Measurements from ENCODE around the gene PLAAT3.
A peak's percentile ranks its signal among the peaks of the same experiment; 100 is the strongest.
"Not testable (repeated sequence)": the region's sequence is repeated elsewhere in the genome, so short reads cannot be mapped to it uniquely, and the experiment has no call there.

PLAAT3 gene

GRCh38 chr11:63589000-63589399 is 25.2 kb downstream of the PLAAT3 start:
- Histone ChIP-seq H3K4me3 (ENCODE audit: low read depth in 1 of 2, low read length in 2 of 2) (no peak overlapping the region), H4K20me1 (ENCODE audit: insufficient read depth, low read length) (no peaks in the 10 kb centered on the region), H3K79me2 (ENCODE audit: insufficient read depth, low read length) (no peaks in the 10 kb centered on the region), H3K4me1 (ENCODE audit: insufficient read depth, low read length) (no peaks in the 10 kb centered on the region), H3K9me3 (ENCODE audit: insufficient read depth, low read length, severe bottlenecking) (no peaks in the 10 kb centered on the region), H3K27ac (ENCODE audit: low read length) (no peak overlapping the region), H3K4me2 (ENCODE audit: insufficient read depth, low read length) (no peak overlapping the region), H3K36me3 (ENCODE audit: insufficient read depth, low read length) (no peaks in the 10 kb centered on the region), H2AFZ (ENCODE audit: low read depth, low read length) (no peak overlapping the region), H3K9ac (ENCODE audit: low read depth, low read length) (no peak overlapping the region), H3K27me3 (ENCODE audit: insufficient read depth, low read length, poor library complexity) (peaks cover 3% of the 10 kb centered on the region)
- DNase-seq (no peak), ATAC-seq (ENCODE audit: insufficient read depth, low read depth) (no peak)
- TF ChIP-seq, protein P1, sequence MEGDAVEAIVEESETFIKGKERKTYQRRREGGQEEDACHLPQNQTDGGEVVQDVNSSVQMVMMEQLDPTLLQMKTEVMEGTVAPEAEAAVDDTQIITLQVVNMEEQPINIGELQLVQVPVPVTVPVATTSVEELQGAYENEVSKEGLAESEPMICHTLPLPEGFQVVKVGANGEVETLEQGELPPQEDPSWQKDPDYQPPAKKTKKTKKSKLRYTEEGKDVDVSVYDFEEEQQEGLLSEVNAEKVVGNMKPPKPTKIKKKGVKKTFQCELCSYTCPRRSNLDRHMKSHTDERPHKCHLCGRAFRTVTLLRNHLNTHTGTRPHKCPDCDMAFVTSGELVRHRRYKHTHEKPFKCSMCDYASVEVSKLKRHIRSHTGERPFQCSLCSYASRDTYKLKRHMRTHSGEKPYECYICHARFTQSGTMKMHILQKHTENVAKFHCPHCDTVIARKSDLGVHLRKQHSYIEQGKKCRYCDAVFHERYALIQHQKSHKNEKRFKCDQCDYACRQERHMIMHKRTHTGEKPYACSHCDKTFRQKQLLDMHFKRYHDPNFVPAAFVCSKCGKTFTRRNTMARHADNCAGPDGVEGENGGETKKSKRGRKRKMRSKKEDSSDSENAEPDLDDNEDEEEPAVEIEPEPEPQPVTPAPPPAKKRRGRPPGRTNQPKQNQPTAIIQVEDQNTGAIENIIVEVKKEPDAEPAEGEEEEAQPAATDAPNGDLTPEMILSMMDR (IDR thresholded peaks at IDR 0.05; ENCODE audit: borderline replicate concordance, extremely low read depth, low read length, poor library complexity, severe bottlenecking): no peak
- TF ChIP-seq EZH2 (IDR thresholded peaks at IDR 0.05; ENCODE audit: borderline replicate concordance, low read depth, low read length, severe bottlenecking): no peak

GRCh38 chr11:63586451-63587166 is 27.6 kb downstream of the PLAAT3 start:
- no peak for ATAC-seq (ENCODE audit: insufficient read depth, low read depth)
- Histone ChIP-seq H3K4me3 (ENCODE audit: low read depth in 1 of 2, low read length in 2 of 2) (no peak overlapping the region), H3K9ac (ENCODE audit: low read depth, low read length) (no peak overlapping the region), H3K4me2 (ENCODE audit: insufficient read depth, low read length) (no peak overlapping the region), H3K27ac (ENCODE audit: low read length) (no peak overlapping the region), H3K9me3 (ENCODE audit: insufficient read depth, low read length, severe bottlenecking) (peaks cover 7% of the 10 kb centered on the region), H3K36me3 (ENCODE audit: insufficient read depth, low read length) (no peaks in the 10 kb centered on the region), H4K20me1 (ENCODE audit: insufficient read depth, low read length) (no peaks in the 10 kb centered on the region), H3K79me2 (ENCODE audit: insufficient read depth, low read length) (no peaks in the 10 kb centered on the region), H3K4me1 (ENCODE audit: insufficient read depth, low read length) (no peaks in the 10 kb centered on the region; the same call in 1 of the 2 replicates), H3K27me3 (ENCODE audit: insufficient read depth, low read length, poor library complexity) (peaks cover 3% of the 10 kb centered on the region), H2AFZ (ENCODE audit: low read depth, low read length) (no peak overlapping the region)
- TF ChIP-seq, protein P1 (IDR thresholded peaks at IDR 0.05; ENCODE audit: borderline replicate concordance, extremely low read depth, low read length, poor library complexity, severe bottlenecking): no peak
- no peak for TF ChIP-seq EZH2 (IDR thresholded peaks at IDR 0.05; ENCODE audit: borderline replicate concordance, low read depth, low read length, severe bottlenecking)
- no peak for DNase-seq

GRCh38 chr11:63583357-63583677 is 30.9 kb downstream of the PLAAT3 start:
- Histone ChIP-seq H3K4me3 (ENCODE audit: low read depth in 1 of 2, low read length in 2 of 2) (no peak overlapping the region), H3K9me3 (ENCODE audit: insufficient read depth, low read length, severe bottlenecking) (peaks cover 17% of the 10 kb centered on the region), H3K4me2 (ENCODE audit: insufficient read depth, low read length) (no peak overlapping the region), H2AFZ (ENCODE audit: low read depth, low read length) (no peak overlapping the region), H3K9ac (ENCODE audit: low read depth, low read length) (no peak overlapping the region), H4K20me1 (ENCODE audit: insufficient read depth, low read length) (no peaks in the 10 kb centered on the region), H3K79me2 (ENCODE audit: insufficient read depth, low read length) (no peaks in the 10 kb centered on the region), H3K36me3 (ENCODE audit: insufficient read depth, low read length) (no peaks in the 10 kb centered on the region), H3K27ac (ENCODE audit: low read length) (no peak overlapping the region), H3K27me3 (ENCODE audit: insufficient read depth, low read length, poor library complexity) (no peaks in the 10 kb centered on the region), H3K4me1 (ENCODE audit: insufficient read depth, low read length) (no peaks in the 10 kb centered on the region; the same call in 1 of the 2 replicates)
- no peak for ATAC-seq (ENCODE audit: insufficient read depth, low read depth)
- DNase-seq: no peak
- TF ChIP-seq, protein P1 (IDR thresholded peaks at IDR 0.05; ENCODE audit: borderline replicate concordance, extremely low read depth, low read length, poor library complexity, severe bottlenecking): no peak
- no peak for TF ChIP-seq EZH2 (IDR thresholded peaks at IDR 0.05; ENCODE audit: borderline replicate concordance, low read depth, low read length, severe bottlenecking)

DNA sequence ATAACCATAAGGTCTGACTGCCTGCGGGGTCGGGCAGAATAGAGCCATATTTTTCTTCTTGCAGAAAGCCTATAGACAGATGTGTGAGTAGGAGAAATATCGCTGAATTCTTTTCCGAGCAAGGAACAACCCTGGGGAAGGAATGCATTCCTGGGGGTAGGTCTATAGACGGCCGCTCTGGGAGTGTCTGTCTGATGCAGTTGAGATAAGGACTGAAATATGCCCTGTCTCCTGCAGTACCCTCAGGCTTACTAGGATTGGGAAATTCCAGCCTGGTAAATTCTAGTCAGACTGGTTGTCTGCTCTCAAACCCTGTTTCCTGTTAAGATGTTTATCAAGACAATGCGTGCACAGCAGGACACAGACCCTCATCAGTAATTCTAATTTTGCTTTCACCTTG is 33.0 kb downstream of the PLAAT3 start:
- H3K9ac ChIP-seq (ENCODE audit: low read depth, low read length); H3K27me3 ChIP-seq (ENCODE audit: insufficient read depth, low read length, poor library complexity); H2AFZ ChIP-seq (ENCODE audit: low read depth, low read length); H3K27ac ChIP-seq (ENCODE audit: low read length); H3K4me2 ChIP-seq (ENCODE audit: insufficient read depth, low read length); H4K20me1 ChIP-seq (ENCODE audit: insufficient read depth, low read length); H3K79me2 ChIP-seq (ENCODE audit: insufficient read depth, low read length); H3K36me3 ChIP-seq (ENCODE audit: insufficient read depth, low read length); H3K4me3 ChIP-seq (ENCODE audit: low read depth in 1 of 2, low read length in 2 of 2); H3K4me1 ChIP-seq (ENCODE audit: insufficient read depth, low read length); ATAC-seq (ENCODE audit: insufficient read depth, low read depth): not testable (repeated sequence)
- peaks cover 17% of the 10 kb centered on the region for H3K9me3 ChIP-seq (ENCODE audit: insufficient read depth, low read length, severe bottlenecking)
- peak; percentile 24 for DNase-seq

GRCh38 chr11:63578882-63579281 is 35.4 kb downstream of the PLAAT3 start:
- not testable (repeated sequence) for ATAC-seq (ENCODE audit: insufficient read depth, low read depth); H3K27me3 ChIP-seq (ENCODE audit: insufficient read depth, low read length, poor library complexity); H3K79me2 ChIP-seq (ENCODE audit: insufficient read depth, low read length)

More at GRCh38 chr11:63578882-63579281, 35.4 kb downstream of the PLAAT3 start:
- H2AFZ ChIP-seq (ENCODE audit: low read depth, low read length); H4K20me1 ChIP-seq (ENCODE audit: insufficient read depth, low read length); H3K36me3 ChIP-seq (ENCODE audit: insufficient read depth, low read length); DNase-seq; H3K4me2 ChIP-seq (ENCODE audit: insufficient read depth, low read length); H3K27ac ChIP-seq (ENCODE audit: low read length); H3K9ac ChIP-seq (ENCODE audit: low read depth, low read length); H3K4me3 ChIP-seq (ENCODE audit: low read depth in 1 of 2, low read length in 2 of 2): not testable (repeated sequence)
- Histone ChIP-seq H3K4me1 (ENCODE audit: insufficient read depth, low read length) (peaks cover 15% of the 10 kb centered on the region), H3K9me3 (ENCODE audit: insufficient read depth, low read length, severe bottlenecking) (peaks cover 17% of the 10 kb centered on the region)
